Omental fat pad (tissue), 4 donors: ENCODE data around the gene RALGPS1. TPM values are rescaled to one million over a fixed set of nuclear protein-coding genes. Genes with fewer than 3 reads are reported as not detected.

Source experiments
- ATAC-seq: fragments of 150-250 bp; one replicate; pipeline ENCODE4 v1.9.1; 2016; ENCODE audit warnings: mild to moderate bottlenecking, moderate library complexity; ENCODE audit not compliant: low FRiP score
- DNase-seq: peaks from one replicate; pipeline ENCODE4 v3.0.0-alpha.2; 2019; ENCODE audit warnings: low spot score
- total RNA-seq, 4 donors: library from RNA; depleted of rRNA; stranded (reverse); fragments of >200 nt; gene quantifications; one replicate each; pipeline ENCODE4 v1.1.0, GENCODE V29; 2016
- TF ChIP-seq, protein P1 (sequence below), 3 donors: fragments of 450-650 bp; IDR thresholded peaks; one replicate each; pipeline ENCODE4 v1.5.1; 2016 to 2017; ENCODE audit warnings: antibody characterized with exemption in 3 of 3, mild to moderate bottlenecking in 3 of 3, moderate library complexity in 2 of 3

Gene RALGPS1
- total RNA-seq, 4 donors from 2014 or later = 4.0 to 15.3 (median 4.8) TPM

DNA sequence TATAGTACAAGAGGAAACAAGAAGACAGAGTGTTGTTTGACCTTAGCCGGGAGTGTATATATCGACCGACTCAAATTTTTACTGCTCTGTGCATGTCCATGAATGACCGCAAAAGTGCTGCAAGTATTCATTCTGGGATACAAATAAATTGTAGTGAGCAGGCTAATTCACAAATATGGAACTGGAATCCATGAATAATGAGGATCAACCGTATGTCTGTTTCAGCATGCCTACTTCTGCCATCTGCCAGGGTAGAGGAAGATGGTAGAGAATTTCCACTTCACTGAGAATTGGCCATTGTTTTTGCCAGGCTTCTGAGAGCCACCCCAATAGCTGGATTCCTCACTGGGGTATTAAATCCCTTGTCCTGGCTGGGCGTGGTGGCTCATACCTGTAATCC is 8.5 kb upstream of the RALGPS1 start:
- DNase-seq (no peak), ATAC-seq (no peak)
- TF ChIP-seq, protein P1, sequence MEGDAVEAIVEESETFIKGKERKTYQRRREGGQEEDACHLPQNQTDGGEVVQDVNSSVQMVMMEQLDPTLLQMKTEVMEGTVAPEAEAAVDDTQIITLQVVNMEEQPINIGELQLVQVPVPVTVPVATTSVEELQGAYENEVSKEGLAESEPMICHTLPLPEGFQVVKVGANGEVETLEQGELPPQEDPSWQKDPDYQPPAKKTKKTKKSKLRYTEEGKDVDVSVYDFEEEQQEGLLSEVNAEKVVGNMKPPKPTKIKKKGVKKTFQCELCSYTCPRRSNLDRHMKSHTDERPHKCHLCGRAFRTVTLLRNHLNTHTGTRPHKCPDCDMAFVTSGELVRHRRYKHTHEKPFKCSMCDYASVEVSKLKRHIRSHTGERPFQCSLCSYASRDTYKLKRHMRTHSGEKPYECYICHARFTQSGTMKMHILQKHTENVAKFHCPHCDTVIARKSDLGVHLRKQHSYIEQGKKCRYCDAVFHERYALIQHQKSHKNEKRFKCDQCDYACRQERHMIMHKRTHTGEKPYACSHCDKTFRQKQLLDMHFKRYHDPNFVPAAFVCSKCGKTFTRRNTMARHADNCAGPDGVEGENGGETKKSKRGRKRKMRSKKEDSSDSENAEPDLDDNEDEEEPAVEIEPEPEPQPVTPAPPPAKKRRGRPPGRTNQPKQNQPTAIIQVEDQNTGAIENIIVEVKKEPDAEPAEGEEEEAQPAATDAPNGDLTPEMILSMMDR (IDR thresholded peaks at IDR 0.05) = no peak

DNA sequence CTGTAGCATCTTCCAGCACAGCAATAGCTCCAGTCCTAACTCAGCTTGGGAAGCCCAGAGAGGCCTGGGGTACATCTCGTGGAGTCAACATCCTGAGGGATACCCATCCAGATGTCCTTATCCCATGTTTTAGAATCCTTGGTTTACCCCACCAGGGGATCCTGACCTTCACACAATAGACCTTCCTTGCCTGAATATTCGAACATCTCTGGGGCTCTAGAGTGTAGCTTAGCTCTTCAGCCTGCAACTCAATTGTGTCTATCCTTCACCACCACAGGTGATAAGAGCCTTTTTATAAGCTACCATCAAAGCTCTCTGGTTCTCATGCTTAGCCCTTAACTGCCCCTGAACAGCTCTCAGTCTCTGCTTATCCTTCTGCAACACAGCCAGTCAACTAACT is 7.5 kb upstream of the RALGPS1 start:
- TF ChIP-seq, protein P1 (IDR thresholded peaks at IDR 0.05) = no peak
- DNase-seq (no peak), ATAC-seq (no peak)

DNA sequence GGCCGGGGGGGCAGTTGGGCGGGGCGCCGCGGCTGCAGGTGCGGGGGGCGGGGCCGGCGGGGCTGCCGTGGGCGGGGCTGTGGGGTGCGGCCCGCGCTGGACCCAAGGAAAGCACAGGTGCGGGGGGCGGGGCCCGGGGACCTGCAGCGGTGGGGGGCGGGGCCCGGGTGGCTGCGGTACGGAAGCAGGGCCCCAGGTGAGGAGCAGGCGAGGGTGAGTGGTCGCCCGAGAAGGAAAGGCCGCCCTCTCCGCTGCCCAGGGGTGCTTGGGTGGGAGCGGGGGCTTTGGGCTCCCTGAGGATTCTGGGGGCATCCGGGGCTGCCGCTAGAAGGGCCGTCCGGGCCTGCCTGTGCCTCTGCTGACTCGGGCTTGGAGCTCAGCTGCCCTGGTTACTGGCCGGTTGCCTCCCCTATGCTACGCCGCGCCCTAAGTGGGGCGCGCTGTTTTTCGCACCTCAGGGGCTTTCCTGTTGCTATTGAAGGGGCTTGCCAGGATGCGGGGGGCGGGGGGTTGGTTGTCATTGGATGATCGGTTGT is 767 bp downstream of the RALGPS1 start:
- TF ChIP-seq, protein P1 (IDR thresholded peaks at IDR 0.05) = no peak
- DNase-seq (no peak), ATAC-seq (no peak)

DNA sequence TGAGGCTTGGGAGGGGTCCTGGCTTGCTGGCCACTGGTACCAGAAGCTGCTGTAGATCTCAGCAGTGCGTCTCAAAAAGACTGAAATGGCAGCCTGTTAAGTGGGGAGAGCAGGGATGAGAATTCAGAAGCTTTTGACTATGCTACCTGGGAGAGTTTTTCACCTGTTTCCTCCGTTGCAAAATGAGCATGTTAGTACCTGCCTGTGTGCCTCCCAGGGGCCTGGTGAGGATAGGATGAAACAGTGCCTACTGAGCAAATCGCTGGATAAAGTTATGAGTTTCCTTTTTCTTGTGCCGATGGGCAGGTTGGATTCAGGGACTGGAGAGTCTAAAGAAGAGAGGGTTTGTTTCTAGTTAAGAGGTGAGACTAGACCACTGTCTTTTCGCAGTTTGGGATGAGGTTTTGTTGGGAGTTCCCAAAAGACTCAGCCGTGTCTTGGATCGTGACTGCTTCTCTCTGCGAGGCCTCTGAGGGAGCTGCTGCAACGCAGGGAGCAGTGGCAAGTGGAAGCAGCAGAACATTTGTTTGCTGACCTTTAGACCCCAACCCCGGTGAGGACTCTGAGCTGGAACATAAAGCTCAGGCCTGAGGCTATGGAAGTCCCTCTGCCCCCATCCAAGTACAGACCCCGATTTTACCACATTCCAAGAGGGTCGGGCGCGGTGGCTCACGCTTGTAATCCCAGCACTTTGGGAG is 1.4 kb downstream of the RALGPS1 start:
- no peak for DNase-seq
- TF ChIP-seq, protein P1 (IDR thresholded peaks at IDR 0.05) = no peak

DNA sequence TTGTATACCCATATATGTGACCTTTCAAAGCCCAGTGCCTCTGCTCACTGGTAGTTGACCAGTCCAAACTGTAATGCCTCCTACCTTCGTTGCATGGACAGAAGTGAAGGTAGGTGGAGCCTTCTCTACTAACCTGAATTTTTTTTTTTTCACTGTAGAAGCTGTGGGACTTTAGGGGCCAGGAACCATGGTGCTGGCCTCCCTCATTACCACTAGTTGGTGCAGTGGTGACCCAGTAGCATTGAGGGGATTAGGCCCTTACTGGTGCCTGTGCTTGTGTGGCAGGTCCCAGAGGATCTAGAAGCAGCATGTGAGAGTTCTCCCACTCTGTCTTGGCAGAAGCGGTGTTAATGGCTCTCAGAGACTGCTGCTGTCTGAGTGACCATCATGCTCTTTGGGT is 2.3 kb downstream of the RALGPS1 start:
- TF ChIP-seq, protein P1 (IDR thresholded peaks at IDR 0.05) = no peak
- no peak for ATAC-seq

More for the DNA sequence above, 1.4 kb downstream of the RALGPS1 start:
- ATAC-seq = no peak

DNA sequence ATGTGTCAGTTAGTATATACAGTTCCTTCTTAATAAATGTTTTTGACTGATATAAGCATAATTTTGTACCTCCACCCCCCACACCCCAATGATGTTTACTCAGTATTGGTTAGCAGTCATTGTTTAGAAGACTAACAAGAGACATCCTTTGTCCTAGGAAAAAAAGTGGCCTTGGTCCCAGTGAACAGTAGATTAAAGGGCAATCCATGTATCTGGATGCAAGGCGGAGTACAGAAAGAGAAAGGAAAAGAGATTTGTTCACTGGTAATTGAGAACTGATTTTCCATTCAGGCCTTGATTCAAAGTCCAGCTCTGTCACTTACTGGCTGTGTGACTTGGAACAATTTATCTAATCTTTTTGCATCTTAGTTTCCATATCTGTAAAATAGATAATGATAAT is 4.6 kb downstream of the RALGPS1 start:
- TF ChIP-seq, protein P1 (IDR thresholded peaks at IDR 0.05) = no peak
- no peak for ATAC-seq
- DNase-seq = no peak

More for the DNA sequence above, 2.3 kb downstream of the RALGPS1 start:
- no peak for DNase-seq

DNA sequence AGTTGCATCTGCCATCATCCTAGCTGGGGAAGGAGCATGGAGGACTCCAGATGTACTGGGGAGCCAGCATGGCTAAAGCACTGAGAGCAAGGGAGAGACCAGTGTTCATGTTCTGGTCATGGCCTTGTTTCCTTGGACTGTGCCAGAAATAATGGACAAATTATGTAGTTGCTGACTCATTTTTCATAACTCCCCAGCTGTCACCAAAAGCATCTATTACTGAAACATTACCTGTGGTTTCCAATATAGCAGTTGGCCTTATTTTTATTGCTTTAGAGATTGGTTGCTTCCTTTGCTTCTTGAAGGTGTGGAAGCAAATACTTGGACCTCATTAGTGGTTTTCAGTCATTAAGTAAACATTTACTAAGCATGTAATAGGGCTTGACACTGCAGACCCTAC is 11.3 kb downstream of the RALGPS1 start:
- TF ChIP-seq, protein P1 (IDR thresholded peaks at IDR 0.05) = no peak
- DNase-seq (no peak), ATAC-seq (no peak)
